Inferior parietal cortex (tissue), 1 donor: ENCODE measurements around the gene TGM3.

Source experiments
- DNase-seq: peaks from one replicate; pipeline ENCODE4 v3.0.0-alpha.2; 2016; ENCODE audit errors: extremely low spot score

TGM3 gene

GRCh38 chr20:2305479-2305878 lies 9.7 kb downstream of the TGM3 start:
- no peak for DNase-seq

GRCh38 chr20:2305946-2306345 lies 10.1 kb downstream of the TGM3 start:
- DNase-seq, result no peak

GRCh38 chr20:2307136-2307535 lies 11.3 kb downstream of the TGM3 start:
- no peak for DNase-seq

- no peak for DNase-seq
These were observed 15.5 kb downstream of the TGM3 start for GRCh38 chr20:2311329-2311728.

- no peak for DNase-seq
These were observed 17.1 kb downstream of the TGM3 start for GRCh38 chr20:2312876-2313275.

- no peak for DNase-seq
These were observed 17.5 kb downstream of the TGM3 start for GRCh38 chr20:2313316-2313715.

- DNase-seq, result peak; percentile 43
These were observed 19.1 kb downstream of the TGM3 start for GRCh38 chr20:2314759-2315439.

GRCh38 chr20:2315440-2315778 lies 19.6 kb downstream of the TGM3 start:
- DNase-seq, result no peak

GRCh38 chr20:2316847-2317495 lies 21.2 kb downstream of the TGM3 start:
- DNase-seq, result no peak

- DNase-seq, result no peak
These were observed 25.2 kb downstream of the TGM3 start for GRCh38 chr20:2320813-2321658.

GRCh38 chr20:2323051-2323450 lies 27.2 kb downstream of the TGM3 start:
- no peak for DNase-seq

- DNase-seq, result no peak
These were observed 30.2 kb downstream of the TGM3 start for GRCh38 chr20:2326046-2326445.

GRCh38 chr20:2327620-2328555 lies 32.1 kb downstream of the TGM3 start:
- DNase-seq, result no peak

- no peak for DNase-seq
These were observed 33.5 kb downstream of the TGM3 start for GRCh38 chr20:2329286-2329685.

- no peak for DNase-seq
These were observed 34.4 kb downstream of the TGM3 start for GRCh38 chr20:2330090-2330695.

- no peak for DNase-seq
These were observed 35.3 kb downstream of the TGM3 start for GRCh38 chr20:2331106-2331505.

GRCh38 chr20:2331901-2332565 lies 36.2 kb downstream of the TGM3 start:
- no peak for DNase-seq

- no peak for DNase-seq
These were observed 36.9 kb downstream of the TGM3 start for GRCh38 chr20:2332711-2333110.

- no peak for DNase-seq
These were observed 38.0 kb downstream of the TGM3 start for GRCh38 chr20:2333821-2334220.

- DNase-seq, result no peak
These were observed 39.5 kb downstream of the TGM3 start for GRCh38 chr20:2335096-2335870.
